Measurements from ENCODE around the gene PICK1. TPM values are rescaled to one million over a fixed set of nuclear protein-coding genes. Genes with fewer than 3 reads are reported as not detected.

PICK1 gene
- total and polyA plus RNA-seq, 2 of the 13 experiments (the other 11 are each of a cell fraction or from before 2014, with no cell fraction given): 19.3 to 25.3 TPM

DNA sequence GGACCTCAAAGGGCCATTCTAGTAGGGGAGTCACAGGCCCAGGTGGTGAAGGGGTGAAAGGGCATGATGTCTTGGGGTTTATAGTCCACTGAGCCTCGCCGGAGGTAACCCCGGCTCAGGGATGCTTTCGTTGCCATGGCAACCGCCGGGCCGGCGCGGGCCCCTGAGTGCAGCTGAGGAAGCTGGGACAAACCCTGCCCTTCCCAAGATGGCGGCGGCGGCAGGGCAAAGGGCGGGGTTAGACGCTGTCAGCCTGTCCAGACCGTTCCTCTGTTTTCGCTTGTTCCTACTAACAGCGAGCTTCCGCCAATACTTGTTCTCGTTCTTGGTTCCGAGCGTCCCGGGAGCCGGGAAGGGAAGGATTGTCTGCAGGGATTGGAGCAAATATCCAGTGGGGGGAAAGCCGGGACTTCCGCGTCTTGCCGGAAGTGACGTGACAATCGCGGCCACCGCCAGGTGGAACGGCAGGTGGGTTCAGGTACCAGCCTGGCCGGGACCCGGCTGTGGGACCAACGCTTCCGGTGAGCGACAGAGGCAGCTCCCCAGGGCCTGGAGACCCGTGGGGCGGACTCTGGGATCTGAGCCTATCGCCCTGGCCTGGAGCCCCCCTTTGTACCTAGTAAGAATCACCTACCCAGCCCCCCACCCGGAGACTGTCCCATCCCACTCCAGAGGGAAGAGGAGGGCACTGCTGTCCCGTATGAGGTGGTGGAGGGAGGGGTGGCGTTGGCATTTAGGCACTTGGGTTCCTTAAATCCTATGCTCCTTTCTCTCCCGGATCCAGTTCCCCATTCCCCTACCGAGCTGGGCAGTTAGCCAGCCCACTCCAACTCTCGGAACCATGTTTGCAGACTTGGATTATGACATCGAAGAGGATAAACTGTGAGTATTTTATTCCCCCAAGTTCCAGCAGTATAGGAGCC is at the start of gene PICK1 (continued):
- TF ChIP-seq, protein P1, sequence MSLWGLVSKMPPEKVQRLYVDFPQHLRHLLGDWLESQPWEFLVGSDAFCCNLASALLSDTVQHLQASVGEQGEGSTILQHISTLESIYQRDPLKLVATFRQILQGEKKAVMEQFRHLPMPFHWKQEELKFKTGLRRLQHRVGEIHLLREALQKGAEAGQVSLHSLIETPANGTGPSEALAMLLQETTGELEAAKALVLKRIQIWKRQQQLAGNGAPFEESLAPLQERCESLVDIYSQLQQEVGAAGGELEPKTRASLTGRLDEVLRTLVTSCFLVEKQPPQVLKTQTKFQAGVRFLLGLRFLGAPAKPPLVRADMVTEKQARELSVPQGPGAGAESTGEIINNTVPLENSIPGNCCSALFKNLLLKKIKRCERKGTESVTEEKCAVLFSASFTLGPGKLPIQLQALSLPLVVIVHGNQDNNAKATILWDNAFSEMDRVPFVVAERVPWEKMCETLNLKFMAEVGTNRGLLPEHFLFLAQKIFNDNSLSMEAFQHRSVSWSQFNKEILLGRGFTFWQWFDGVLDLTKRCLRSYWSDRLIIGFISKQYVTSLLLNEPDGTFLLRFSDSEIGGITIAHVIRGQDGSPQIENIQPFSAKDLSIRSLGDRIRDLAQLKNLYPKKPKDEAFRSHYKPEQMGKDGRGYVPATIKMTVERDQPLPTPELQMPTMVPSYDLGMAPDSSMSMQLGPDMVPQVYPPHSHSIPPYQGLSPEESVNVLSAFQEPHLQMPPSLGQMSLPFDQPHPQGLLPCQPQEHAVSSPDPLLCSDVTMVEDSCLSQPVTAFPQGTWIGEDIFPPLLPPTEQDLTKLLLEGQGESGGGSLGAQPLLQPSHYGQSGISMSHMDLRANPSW (CRISPR knock-in tag; IDR thresholded peaks at IDR 0.05; ENCODE audit: borderline replicate concordance): no peak
- TF ChIP-seq, protein P2, sequence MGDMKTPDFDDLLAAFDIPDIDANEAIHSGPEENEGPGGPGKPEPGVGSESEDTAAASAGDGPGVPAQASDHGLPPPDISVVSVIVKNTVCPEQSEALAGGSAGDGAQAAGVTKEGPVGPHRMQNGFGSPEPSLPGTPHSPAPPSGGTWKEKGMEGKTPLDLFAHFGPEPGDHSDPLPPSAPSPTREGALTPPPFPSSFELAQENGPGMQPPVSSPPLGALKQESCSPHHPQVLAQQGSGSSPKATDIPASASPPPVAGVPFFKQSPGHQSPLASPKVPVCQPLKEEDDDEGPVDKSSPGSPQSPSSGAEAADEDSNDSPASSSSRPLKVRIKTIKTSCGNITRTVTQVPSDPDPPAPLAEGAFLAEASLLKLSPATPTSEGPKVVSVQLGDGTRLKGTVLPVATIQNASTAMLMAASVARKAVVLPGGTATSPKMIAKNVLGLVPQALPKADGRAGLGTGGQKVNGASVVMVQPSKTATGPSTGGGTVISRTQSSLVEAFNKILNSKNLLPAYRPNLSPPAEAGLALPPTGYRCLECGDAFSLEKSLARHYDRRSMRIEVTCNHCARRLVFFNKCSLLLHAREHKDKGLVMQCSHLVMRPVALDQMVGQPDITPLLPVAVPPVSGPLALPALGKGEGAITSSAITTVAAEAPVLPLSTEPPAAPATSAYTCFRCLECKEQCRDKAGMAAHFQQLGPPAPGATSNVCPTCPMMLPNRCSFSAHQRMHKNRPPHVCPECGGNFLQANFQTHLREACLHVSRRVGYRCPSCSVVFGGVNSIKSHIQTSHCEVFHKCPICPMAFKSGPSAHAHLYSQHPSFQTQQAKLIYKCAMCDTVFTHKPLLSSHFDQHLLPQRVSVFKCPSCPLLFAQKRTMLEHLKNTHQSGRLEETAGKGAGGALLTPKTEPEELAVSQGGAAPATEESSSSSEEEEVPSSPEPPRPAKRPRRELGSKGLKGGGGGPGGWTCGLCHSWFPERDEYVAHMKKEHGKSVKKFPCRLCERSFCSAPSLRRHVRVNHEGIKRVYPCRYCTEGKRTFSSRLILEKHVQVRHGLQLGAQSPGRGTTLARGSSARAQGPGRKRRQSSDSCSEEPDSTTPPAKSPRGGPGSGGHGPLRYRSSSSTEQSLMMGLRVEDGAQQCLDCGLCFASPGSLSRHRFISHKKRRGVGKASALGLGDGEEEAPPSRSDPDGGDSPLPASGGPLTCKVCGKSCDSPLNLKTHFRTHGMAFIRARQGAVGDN (CRISPR knock-in tag; IDR thresholded peaks at IDR 0.05): peak; percentile 95
- TF ChIP-seq TCF12 (IDR thresholded peaks at IDR 0.05) (no peak), TCF12 (CRISPR knock-in tag; IDR thresholded peaks at IDR 0.05) (peak; percentile 73; the same call in 1 of the 2 replicates), ATF7-NPFF (CRISPR knock-in tag; IDR thresholded peaks at IDR 0.05; ENCODE audit: low read depth) (no peak), POLR2A (IDR thresholded peaks at IDR 0.05; ENCODE audit: insufficient read depth in 1 of 2, low read depth in 2 of 2, low read length in 2 of 2) (peak; percentile 66 to 77), NFYB (CRISPR knock-in tag; IDR thresholded peaks at IDR 0.05) (peak; percentile 94), ZFP90 (CRISPR knock-in tag; IDR thresholded peaks at IDR 0.05; ENCODE audit: borderline replicate concordance) (0 out of 2 replicates have a peak, but pooled peaks have one; percentile 72), RXRA (CRISPR knock-in tag; IDR thresholded peaks at IDR 0.05) (peak; percentile 63), ZFP36L1 (CRISPR knock-in tag; IDR thresholded peaks at IDR 0.05) (0 out of 2 replicates have a peak, but pooled peaks have one; percentile 25), ZSCAN9 (CRISPR knock-in tag; IDR thresholded peaks at IDR 0.05; ENCODE audit: borderline replicate concordance) (no peak), KAT8 (CRISPR knock-in tag; IDR thresholded peaks at IDR 0.05) (peak; percentile 94), NCOA1 (CRISPR knock-in tag; IDR thresholded peaks at IDR 0.05) (0 out of 2 replicates have a peak, but pooled peaks have one; percentile 38), EHMT2 (IDR thresholded peaks at IDR 0.05; ENCODE audit: borderline replicate concordance, low read depth, low read length) (peak; percentile 55; the same call in 1 of the 2 replicates), SALL1 (CRISPR knock-in tag; IDR thresholded peaks at IDR 0.05) (peak; percentile 85)
- TF ChIP-seq, protein P3, sequence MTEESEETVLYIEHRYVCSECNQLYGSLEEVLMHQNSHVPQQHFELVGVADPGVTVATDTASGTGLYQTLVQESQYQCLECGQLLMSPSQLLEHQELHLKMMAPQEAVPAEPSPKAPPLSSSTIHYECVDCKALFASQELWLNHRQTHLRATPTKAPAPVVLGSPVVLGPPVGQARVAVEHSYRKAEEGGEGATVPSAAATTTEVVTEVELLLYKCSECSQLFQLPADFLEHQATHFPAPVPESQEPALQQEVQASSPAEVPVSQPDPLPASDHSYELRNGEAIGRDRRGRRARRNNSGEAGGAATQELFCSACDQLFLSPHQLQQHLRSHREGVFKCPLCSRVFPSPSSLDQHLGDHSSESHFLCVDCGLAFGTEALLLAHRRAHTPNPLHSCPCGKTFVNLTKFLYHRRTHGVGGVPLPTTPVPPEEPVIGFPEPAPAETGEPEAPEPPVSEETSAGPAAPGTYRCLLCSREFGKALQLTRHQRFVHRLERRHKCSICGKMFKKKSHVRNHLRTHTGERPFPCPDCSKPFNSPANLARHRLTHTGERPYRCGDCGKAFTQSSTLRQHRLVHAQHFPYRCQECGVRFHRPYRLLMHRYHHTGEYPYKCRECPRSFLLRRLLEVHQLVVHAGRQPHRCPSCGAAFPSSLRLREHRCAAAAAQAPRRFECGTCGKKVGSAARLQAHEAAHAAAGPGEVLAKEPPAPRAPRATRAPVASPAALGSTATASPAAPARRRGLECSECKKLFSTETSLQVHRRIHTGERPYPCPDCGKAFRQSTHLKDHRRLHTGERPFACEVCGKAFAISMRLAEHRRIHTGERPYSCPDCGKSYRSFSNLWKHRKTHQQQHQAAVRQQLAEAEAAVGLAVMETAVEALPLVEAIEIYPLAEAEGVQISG (CRISPR knock-in tag; IDR thresholded peaks at IDR 0.05): peak; percentile 83
- TF ChIP-seq, protein P4, sequence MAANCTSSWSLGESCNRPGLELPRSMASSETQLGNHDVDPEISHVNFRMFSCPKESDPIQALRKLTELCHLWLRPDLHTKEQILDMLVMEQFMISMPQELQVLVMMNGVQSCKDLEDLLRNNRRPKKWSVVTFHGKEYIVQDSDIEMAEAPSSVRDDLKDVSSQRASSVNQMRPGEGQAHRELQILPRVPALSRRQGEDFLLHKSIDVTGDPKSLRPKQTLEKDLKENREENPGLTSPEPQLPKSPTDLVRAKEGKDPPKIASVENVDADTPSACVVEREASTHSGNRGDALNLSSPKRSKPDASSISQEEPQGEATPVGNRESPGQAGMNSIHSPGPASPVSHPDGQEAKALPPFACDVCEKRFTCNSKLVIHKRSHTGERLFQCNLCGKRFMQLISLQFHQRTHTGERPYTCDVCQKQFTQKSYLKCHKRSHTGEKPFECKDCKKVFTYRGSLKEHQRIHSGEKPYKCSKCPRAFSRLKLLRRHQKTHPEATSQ (CRISPR knock-in tag; IDR thresholded peaks at IDR 0.05; ENCODE audit: borderline replicate concordance): no peak

All from HepG2 (cell line).